Right lobe of liver (tissue), 4 donors: Measurements from ENCODE around the gene ZNF74.

ENCODE experiments used
- POLR2A ChIP-seq: fragments of 450-650 bp; IDR thresholded peaks from one replicate; pipeline ENCODE4 v1.6.1; 2017; ENCODE audit warnings: antibody characterized with exemption, mild to moderate bottlenecking
- TF ChIP-seq, protein P1 (sequence below), 4 donors: fragments of 200-600 bp in 3 of 4; fragments of 450-650 bp in 1 of 4; IDR thresholded peaks; one replicate each; pipeline versions ENCODE4 v1.5.1 to v1.8.0; 2016 to 2022; ENCODE audit warnings: antibody characterized with exemption in 4 of 4, mild to moderate bottlenecking in 2 of 4
- donor health status: DM: no; HTN: no; CAD: no.
- donor health status: DM: no; HTN: no; CAD: no.
- donor health status: DM: no; HTN: yes; CAD: no.

DNA sequence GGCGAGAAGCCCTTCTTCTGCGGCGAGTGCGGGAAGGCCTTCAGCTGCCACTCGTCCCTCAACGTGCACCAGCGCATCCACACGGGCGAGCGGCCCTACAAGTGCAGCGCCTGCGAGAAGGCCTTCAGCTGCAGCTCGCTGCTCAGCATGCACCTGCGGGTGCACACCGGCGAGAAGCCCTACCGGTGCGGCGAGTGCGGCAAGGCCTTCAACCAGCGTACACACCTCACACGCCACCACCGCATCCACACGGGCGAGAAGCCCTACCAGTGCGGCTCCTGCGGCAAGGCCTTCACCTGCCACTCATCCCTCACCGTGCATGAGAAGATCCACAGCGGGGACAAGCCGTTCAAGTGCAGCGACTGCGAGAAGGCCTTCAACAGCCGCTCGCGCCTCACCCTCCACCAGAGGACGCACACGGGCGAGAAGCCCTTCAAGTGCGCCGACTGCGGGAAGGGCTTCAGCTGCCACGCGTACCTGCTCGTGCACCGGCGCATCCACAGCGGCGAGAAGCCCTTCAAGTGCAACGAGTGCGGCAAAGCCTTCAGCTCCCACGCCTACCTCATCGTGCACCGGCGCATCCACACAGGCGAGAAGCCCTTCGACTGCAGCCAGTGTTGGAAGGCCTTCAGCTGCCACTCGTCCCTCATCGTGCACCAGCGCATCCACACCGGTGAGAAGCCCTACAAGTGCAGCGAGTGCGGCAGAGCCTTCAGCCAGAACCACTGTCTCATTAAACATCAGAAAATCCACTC, 12.2 kb downstream of the ZNF74 start:
- TF ChIP-seq, protein P1, sequence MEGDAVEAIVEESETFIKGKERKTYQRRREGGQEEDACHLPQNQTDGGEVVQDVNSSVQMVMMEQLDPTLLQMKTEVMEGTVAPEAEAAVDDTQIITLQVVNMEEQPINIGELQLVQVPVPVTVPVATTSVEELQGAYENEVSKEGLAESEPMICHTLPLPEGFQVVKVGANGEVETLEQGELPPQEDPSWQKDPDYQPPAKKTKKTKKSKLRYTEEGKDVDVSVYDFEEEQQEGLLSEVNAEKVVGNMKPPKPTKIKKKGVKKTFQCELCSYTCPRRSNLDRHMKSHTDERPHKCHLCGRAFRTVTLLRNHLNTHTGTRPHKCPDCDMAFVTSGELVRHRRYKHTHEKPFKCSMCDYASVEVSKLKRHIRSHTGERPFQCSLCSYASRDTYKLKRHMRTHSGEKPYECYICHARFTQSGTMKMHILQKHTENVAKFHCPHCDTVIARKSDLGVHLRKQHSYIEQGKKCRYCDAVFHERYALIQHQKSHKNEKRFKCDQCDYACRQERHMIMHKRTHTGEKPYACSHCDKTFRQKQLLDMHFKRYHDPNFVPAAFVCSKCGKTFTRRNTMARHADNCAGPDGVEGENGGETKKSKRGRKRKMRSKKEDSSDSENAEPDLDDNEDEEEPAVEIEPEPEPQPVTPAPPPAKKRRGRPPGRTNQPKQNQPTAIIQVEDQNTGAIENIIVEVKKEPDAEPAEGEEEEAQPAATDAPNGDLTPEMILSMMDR (IDR thresholded peaks at IDR 0.05) = no peak
- no peak for TF ChIP-seq POLR2A
